Prostate gland (tissue), 2 donors: ENCODE data around the gene PRMT3.
A peak's percentile ranks its signal among the peaks of the same experiment; 100 is the strongest.

Experiments
- POLR2A ChIP-seq: fragments of 450-650 bp; IDR thresholded peaks from one replicate; pipeline ENCODE4 v1.6.1; 2016; ENCODE audit warnings: antibody characterized with exemption, mild to moderate bottlenecking
- POLR2AphosphoS5 ChIP-seq: sonication (generic); formaldehyde crosslinking; IDR thresholded peaks from one replicate; pipeline ENCODE4 v1.6.1; 2017; ENCODE audit warnings: antibody characterized with exemption
- TF ChIP-seq, protein P1 (sequence below), 4 experiments: fragments of 200-600 bp in 2 of 4; fragments of 450-650 bp in 2 of 4; sonication (generic) in 2 of 4; IDR thresholded peaks; 1 replicate in 3 of 4; 2 replicates in 1 of 4; pipeline ENCODE4 v1.5.1; 2016 to 2019; ENCODE audit warnings: antibody characterized with exemption in 4 of 4, mild to moderate bottlenecking in 2 of 4, moderate library complexity in 2 of 4

DNA sequence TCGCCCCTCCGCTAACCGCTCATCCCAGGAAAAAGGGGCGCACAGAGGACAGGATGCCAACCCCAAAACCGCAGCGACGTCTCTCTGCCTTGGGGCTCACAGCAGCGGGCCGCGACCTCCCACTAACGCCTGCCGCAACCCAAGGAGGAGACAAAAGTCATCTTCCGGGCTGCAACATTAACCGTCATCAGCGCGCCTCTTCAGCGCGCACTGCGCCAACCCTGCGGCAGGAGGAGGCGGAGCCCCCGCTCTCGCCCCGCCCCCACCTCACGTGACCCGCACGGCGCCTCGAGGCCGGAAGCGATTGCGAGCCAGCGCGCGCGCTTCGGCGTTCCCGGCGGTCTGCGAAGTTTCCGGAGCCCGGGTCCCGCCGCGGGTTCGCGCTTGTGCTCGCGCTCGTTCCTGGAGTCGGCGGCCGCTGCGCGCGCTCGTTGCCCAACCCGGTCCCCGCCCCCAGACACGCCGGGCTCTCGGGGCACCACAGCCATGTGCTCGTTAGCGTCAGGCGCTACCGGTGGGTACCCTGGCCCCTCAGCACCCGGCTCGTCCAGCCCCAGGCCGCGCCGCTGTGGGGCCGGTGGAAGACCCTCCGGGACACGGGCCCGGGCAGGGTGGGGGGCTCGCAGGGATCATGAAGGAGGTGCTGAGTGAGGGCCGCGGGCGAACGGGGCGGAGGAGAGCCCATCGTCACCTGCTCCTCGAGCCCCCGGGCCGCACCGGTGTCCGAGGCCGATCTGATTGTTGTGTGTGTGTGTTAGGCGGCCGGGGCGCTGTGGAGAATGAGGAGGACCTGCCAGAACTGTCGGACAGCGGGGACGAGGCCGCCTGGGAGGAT is at the start of gene PRMT3:
- TF ChIP-seq, protein P1, sequence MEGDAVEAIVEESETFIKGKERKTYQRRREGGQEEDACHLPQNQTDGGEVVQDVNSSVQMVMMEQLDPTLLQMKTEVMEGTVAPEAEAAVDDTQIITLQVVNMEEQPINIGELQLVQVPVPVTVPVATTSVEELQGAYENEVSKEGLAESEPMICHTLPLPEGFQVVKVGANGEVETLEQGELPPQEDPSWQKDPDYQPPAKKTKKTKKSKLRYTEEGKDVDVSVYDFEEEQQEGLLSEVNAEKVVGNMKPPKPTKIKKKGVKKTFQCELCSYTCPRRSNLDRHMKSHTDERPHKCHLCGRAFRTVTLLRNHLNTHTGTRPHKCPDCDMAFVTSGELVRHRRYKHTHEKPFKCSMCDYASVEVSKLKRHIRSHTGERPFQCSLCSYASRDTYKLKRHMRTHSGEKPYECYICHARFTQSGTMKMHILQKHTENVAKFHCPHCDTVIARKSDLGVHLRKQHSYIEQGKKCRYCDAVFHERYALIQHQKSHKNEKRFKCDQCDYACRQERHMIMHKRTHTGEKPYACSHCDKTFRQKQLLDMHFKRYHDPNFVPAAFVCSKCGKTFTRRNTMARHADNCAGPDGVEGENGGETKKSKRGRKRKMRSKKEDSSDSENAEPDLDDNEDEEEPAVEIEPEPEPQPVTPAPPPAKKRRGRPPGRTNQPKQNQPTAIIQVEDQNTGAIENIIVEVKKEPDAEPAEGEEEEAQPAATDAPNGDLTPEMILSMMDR (IDR thresholded peaks at IDR 0.05), result peak; percentile 41 to 99 (median 96)
- TF ChIP-seq POLR2AphosphoS5, result peak; percentile 87
- TF ChIP-seq POLR2A, result peak; percentile 71
